Measurements from ENCODE around the gene TMEM51.

The TMEM51 gene

DNA sequence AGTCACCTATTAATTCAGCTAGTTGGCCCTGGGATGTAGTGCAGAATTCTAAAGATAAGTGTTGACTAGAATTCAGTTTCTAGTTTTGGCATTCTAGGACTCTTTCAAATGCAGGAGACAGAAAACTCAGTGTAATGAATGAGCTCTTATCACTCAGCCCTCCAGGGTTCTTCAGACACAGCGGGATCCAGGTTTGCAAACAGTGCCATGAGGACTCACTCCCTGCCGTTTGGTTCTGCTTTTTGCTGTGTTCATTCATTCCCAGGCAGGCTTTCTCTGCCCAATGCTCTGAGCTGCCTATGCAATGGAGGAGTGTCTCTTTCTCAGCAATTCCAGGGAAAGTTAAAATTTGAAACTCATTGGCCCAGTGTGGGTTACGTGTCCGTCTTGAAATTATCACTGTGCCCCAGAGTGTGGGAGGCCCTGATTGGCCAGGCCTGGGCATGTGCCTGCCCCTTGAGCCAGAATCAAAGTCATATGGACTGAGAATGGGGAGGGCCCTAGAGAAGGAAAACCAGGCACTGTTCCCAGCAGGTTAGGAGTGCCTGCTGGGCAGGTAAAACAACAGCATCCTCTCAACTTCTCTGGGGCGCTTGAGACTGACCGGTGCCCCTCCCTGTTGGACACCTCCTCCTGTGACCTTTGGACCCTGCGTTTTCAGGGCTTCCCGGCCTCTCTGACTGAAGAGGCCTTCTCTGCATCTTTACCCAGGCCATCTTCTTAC lies 43.4 kb downstream of the TMEM51 start:
- DNase-seq (ENCODE audit: low spot score): no peak

GRCh38 chr1:15197591-15198447 lies 44.3 kb downstream of the TMEM51 start:
- DNase-seq (ENCODE audit: low spot score): no peak

DNA sequence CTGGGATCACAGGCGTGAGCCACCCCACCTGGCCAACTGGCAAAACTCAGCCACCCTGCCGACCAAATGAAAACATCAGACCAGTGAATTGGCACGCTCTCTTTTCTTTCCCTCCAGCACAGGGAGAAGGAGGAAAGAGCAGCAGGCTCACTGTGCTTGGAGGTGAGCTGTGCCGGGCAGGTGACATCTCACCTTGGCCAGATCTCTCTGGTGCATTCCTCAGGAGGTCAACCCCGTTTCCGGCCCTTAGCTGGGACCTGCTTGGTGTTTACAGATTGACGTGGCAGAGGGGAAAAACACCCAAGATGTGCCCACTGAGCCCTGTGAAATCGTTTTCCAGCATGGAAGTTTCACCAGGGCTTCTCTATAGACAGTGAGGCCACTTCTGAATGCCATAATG lies 45.1 kb downstream of the TMEM51 start:
- DNase-seq (ENCODE audit: low spot score): no peak

DNA sequence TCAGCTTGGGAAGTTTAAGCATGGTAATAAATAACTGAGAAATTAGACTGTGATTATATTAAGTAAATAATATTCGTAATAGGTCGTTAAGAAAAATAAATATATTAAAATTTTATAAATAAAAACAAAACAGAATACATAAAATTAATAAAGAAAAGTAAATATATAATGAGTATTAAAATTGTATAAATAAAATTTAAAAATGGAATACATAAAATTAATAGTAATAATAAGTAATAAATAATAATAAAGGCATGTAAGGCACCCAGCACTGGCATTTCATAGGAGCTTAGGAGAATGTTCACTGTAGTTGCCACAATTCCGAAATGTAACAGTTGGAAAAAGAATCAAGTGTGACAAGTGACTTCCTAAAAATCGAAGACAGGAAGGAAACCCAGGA lies 47.7 kb downstream of the TMEM51 start:
- DNase-seq (ENCODE audit: low spot score): no peak

- DNase-seq (ENCODE audit: low spot score): no peak
Observed at GRCh38 chr1:15201849-15202551, 48.5 kb downstream of the TMEM51 start.

DNA sequence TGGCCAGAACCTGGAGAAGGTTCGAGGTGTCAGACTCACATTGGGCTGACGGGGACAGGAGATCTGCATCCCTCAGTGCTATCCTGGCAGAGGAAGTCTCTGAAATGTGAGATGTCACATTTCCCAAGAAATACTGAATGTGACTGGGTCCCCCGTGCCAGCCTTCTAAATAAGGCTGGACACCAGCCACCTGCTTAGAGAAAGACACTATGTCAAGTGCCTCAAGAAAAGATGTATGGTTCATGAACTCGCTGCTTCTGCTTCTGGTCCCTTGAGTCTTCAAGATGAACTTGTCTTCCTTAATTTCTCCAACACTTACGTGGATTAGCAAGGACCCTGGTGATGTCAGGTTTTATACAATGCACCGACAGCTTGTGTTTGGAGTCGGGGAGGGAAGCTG lies 51.4 kb downstream of the TMEM51 start:
- DNase-seq (ENCODE audit: low spot score): no peak

GRCh38 chr1:15205586-15206346 lies 52.2 kb downstream of the TMEM51 start:
- DNase-seq (ENCODE audit: low spot score): no peak

GRCh38 chr1:15206418-15207030 lies 53.0 kb downstream of the TMEM51 start:
- DNase-seq (ENCODE audit: low spot score): no peak

- DNase-seq (ENCODE audit: low spot score): peak; percentile 46
Observed at GRCh38 chr1:15207031-15207828, 53.7 kb downstream of the TMEM51 start.

DNA sequence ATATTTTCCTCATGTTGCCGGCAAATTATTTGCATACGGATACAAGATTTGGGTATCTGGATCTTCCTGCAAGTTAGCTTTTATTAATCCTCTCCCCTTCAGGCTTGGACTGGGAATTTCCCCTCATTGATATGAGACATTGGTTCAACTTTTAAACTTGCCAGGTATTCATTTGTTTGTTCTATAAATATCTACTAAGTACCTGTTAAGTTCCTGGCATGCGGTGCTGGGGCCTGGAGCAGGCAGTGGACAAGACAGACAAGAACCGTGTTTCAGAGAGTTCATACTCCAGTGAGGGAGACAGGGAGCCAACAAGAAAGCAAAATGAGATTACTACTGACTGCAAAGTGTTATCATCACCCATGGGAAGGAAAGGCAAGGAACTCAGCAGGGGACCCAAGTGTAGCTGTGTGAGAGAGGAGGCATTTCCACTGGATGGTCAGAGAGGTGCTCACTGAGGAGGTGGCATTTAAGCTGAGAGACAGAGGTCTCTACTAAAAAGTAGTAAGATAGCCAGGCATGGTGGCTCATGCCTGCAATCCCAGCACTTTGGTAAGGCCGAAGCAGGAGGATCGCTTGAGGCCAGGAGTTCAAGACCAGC lies 54.4 kb downstream of the TMEM51 start:
- no peak for DNase-seq (ENCODE audit: low spot score)

DNA sequence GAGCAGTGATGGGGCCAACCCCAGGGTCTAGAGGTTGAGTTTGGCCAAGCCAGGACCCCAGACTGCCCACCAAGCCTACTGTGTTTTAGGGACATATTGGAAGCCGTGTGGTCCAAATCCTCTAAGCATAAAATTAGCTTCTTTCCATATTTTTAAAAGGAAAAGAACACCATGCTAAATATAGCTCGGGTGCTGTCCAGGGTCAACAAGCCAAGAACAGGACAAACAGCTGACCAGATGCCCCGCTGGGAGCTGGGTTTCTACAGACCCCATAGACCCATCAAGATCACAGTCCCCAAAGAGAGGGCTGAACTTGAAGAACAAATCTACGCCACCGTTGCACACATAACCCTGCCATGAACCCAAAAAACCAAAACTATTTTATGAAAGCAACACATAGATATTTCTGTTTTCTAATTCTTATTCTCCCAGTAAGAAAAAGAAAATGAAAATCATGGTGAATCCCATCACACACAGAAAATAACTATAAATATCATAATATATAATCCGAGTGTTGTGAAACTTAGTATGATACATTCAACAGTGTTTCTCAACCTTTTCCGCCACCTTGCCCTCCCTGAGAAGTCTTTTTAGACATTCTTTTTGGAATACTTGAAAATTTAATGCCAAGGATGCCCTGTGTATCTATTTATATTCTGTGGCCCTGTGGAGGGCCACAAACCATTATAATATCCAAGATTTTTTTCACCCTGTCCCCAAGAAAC lies 57.3 kb downstream of the TMEM51 start:
- DNase-seq (ENCODE audit: low spot score): no peak

GRCh38 chr1:15211424-15211823 lies 57.9 kb downstream of the TMEM51 start:
- DNase-seq (ENCODE audit: low spot score): no peak

DNA sequence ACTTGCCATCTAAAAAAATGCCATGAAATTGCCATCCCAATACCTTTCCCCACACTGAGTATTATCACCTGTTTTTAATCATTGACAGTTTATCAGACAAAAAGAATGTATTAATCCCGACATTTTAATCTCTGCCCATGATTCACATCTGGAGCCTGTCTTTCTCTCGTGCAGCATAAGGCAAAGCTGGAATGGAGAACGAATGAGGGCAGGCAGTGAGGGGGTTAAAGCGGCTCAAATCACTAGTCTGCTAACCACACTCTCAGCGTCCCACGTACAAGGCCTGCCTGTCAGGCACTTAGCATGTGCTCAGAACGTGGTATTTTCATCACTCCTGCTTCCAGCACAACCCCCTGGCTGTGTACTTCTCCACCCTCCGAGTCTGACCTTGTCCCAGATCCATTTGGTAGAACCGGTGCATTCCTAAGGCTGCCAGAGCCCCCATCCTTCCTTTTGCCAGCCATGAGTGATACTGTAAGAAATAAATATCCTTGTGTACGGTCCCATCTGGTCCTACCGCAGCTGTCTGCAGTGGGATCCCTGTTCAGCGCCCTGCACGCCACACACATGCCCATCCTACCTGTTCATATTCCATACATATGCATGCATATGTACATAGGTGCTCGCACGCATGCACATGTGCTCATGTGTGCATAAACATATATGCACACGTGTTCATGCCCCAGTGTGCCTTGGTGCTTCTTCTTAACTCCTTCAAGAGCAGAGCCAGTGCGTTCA lies 58.8 kb downstream of the TMEM51 start:
- no peak for DNase-seq (ENCODE audit: low spot score)

GRCh38 chr1:15212954-15213291 lies 59.4 kb downstream of the TMEM51 start:
- no peak for DNase-seq (ENCODE audit: low spot score)

DNA sequence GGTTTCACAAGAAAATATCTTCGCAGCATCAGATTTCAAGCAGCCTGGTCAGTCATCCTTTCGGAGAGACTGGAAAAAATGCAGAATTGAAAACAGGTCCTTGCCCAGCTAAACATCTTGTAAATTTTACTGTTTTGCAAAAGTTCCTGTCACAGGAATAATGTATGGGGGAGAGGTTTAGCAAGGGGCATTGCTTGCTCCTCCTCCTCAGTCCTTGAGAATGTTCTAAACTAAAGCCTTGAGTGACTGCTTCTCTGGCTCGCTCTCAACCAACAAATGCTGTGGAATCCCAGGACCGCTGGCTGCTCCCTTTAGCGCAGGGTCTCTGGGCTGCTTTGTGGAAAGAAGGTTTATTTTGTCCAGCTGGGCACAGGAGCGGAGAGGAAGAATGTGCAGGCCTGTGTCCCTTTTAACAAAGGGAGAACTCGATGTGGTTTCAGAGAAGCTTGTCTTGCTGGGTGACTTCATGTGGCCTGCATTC lies 59.8 kb downstream of the TMEM51 start:
- DNase-seq (ENCODE audit: low spot score): no peak

- DNase-seq (ENCODE audit: low spot score): no peak
Observed at GRCh38 chr1:15214527-15214926, 61.0 kb downstream of the TMEM51 start.

DNA sequence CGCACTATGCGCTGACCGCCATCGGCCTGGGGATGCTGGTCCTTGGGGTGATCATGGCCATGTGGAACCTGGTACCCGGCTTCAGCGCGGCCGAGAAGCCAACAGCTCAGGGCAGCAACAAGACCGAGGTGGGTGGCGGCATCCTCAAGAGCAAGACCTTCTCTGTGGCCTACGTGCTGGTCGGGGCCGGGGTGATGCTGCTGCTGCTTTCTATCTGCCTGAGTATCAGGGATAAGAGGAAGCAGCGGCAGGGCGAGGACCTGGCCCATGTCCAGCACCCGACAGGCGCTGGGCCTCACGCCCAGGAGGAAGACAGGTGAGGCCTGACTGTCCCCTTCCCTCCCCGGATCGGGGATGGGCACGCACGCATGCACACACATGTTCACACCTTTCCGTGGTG lies 61.6 kb downstream of the TMEM51 start:
- DNase-seq (ENCODE audit: low spot score): no peak

- no peak for DNase-seq (ENCODE audit: low spot score)
Observed at GRCh38 chr1:15217654-15218053, 64.1 kb downstream of the TMEM51 start.

All from globus pallidus (tissue), 1 donor.